Kidney epithelial cell (primary cell): ENCODE measurements around the gene KCTD15. TPM values are rescaled to one million over a fixed set of nuclear protein-coding genes. Genes with fewer than 3 reads are reported as not detected.

Experiments
- DNase-seq: peaks from one replicate; pipeline ENCODE4 v3.0.0-alpha.2; 2010; ENCODE audit warnings: low read depth
- H3K27me3 ChIP-seq: 2 replicates; pipeline ENCODE4 v1.6.0; 2011; ENCODE audit warnings: low read length; ENCODE audit not compliant: control insufficient read depth, insufficient read depth
- H3K36me3 ChIP-seq: 2 replicates; pipeline ENCODE4 v1.5.1; 2011; ENCODE audit warnings: low read length; ENCODE audit not compliant: control insufficient read depth, insufficient read depth
- H3K4me3 ChIP-seq: 2 replicates; pipeline ENCODE4 v1.5.1; 2011; ENCODE audit warnings: low read depth, mild to moderate bottlenecking, control low read depth, low read length
- total RNA-seq: library from RNA; depleted of rRNA; stranded (reverse); fragments of >200 nt; gene quantifications from 2 replicates; pipeline ENCODE4 v1.2.3, GENCODE V29; 2015
- TF ChIP-seq, protein P1 (sequence below): IDR thresholded peaks from 2 replicates; pipeline ENCODE4 v1.5.1; 2011; ENCODE audit warnings: mild to moderate bottlenecking, moderate library complexity, low read length, control low read depth, inconsistent platforms; ENCODE audit not compliant: insufficient read depth, poor library complexity, severe bottlenecking

Gene KCTD15
- total RNA-seq, 1 donor from 2014 or later = 73.5 TPM

DNA sequence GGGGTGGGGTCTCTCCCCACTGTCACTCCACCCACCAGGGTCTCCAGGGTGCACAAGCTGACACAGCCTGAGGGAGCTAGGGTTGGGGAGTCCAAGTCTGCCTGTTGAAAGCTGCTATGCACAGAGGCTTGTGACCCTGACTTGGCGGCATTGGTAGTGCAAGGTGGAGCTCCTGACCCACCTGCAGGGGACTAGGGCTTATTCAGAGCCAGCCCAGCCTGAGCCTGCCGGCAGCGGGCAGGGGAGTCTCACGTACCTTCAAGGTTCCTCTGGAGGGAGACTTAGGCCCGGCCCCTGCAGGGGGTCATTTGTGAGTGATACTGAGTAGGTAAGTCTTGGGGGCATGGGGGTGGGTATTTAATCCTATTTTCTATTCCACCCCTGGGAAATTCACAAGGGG, 4.7 kb downstream of the KCTD15 start:
- Histone ChIP-seq H3K4me3 (no peak overlapping the region), H3K36me3 (no peaks in the 10 kb centered on the region), H3K27me3 (no peaks in the 10 kb centered on the region)
- TF ChIP-seq, protein P1, sequence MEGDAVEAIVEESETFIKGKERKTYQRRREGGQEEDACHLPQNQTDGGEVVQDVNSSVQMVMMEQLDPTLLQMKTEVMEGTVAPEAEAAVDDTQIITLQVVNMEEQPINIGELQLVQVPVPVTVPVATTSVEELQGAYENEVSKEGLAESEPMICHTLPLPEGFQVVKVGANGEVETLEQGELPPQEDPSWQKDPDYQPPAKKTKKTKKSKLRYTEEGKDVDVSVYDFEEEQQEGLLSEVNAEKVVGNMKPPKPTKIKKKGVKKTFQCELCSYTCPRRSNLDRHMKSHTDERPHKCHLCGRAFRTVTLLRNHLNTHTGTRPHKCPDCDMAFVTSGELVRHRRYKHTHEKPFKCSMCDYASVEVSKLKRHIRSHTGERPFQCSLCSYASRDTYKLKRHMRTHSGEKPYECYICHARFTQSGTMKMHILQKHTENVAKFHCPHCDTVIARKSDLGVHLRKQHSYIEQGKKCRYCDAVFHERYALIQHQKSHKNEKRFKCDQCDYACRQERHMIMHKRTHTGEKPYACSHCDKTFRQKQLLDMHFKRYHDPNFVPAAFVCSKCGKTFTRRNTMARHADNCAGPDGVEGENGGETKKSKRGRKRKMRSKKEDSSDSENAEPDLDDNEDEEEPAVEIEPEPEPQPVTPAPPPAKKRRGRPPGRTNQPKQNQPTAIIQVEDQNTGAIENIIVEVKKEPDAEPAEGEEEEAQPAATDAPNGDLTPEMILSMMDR = no peak
- no peak for DNase-seq

DNA sequence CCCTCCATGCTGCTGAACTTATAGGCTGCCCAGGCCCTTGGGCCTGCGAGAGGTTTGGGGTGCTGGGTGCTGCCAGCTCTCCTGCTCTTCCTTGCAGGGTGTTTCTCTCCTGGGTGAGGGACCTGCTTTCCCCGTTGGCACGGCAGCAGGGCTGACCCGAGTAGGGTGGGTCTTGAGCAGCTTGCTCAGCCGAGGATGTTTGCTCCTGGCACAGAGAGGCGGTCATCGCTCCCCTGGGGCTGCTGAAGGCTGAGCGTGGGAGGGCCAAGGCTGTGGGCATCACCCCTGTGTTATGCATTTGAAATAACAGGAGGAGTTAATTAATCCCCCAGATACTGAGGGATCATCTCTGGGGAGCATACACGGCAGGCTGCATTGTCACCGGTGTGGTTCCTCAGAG, 5.3 kb downstream of the KCTD15 start:
- no peak for DNase-seq
- no peak overlapping the region for H3K4me3 ChIP-seq
- no peaks in the 10 kb centered on the region for H3K36me3 ChIP-seq
- H3K27me3 ChIP-seq = no peaks in the 10 kb centered on the region
- TF ChIP-seq, protein P1 = no peak

DNA sequence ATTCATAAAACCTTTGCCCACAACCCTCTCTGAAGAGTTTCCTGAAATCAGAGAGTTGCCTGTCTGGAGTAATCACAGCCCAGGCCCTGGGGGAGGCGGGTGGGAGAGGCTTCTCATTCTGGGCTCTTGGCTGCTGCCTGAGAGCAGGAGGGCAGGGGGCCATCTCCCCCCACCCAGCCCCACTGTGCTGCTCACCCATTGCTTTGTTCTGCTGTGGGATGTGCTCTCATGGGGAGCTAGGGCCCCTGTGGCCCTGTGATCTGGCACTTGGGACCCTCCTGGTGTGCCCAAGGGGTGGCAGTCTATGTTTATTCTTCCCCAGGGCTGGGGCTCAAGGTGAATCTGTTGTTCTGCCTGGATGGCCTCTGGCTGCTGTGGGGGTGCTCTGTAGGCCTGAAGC, 6.1 kb downstream of the KCTD15 start:
- TF ChIP-seq, protein P1 = no peak
- Histone ChIP-seq H3K27me3 (no peaks in the 10 kb centered on the region), H3K4me3 (no peak overlapping the region), H3K36me3 (no peaks in the 10 kb centered on the region)
- no peak for DNase-seq

DNA sequence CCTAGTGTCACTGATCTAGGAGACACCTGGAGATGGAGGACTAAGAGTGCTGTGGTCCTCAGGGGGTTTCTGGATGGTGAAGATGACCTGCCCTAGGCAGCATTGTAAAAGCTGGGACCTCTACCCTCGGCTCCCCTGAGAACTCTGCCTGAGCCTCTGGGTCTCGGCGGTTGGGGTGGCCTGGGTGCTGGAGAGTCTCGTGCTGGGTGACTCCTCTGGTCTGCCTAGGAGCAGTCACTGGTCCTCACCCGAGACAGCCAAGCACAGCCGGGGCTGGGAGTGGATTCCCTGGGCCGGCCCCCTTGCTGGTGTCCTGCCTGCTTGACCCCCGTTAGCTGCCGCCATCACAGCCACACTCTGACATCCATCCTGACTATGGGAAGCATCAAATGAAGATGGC, 6.7 kb downstream of the KCTD15 start:
- no peak overlapping the region for H3K4me3 ChIP-seq
- DNase-seq = no peak
- H3K27me3 ChIP-seq = no peaks in the 10 kb centered on the region
- TF ChIP-seq, protein P1 = no peak
- H3K36me3 ChIP-seq = no peaks in the 10 kb centered on the region

DNA sequence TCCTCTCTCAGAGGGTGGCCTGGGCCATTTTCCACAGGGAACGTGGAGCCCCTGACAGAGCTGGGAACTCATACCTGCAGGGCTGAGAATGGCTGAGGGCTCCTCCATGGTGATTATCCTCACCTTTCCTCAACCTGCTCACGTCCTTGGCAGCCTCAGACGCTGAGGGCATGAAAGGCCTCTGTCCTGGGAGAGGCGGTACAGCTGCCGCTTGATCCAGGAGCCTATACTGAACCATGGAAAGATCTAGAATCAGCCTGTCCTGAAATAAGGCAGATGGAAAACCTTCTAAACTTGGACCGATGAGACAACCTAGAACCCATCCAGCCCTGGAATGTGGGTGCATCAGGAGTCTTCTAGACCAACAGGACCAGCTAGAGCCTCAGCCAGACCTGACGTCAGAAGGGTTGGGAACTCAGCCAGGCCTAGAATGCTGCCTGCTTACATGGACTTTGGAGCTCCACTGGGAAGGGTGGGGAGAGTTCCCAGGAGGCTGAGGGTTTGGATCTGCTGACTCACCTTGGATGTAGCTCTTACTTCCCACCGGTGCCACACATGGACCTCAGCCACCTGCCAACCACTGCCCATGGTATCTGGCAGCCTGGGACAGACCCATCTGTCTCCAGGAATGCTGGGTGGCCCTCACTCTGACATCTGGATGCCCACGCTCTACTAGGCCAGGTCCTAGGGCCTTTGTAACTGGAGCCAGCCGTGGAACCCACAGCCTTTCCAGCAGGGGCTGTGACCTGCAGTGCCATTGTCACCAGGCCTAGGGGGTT, 7.5 kb downstream of the KCTD15 start:
- no peaks in the 10 kb centered on the region for H3K36me3 ChIP-seq
- H3K27me3 ChIP-seq = no peaks in the 10 kb centered on the region
- DNase-seq = no peak

More for the DNA sequence above, 7.5 kb downstream of the KCTD15 start:
- TF ChIP-seq, protein P1 = no peak
- H3K4me3 ChIP-seq = no peak overlapping the region
